ENCODE results near the gene GLMP. TPM values are rescaled to one million over a fixed set of nuclear protein-coding genes. Genes with fewer than 3 reads are reported as not detected.

GLMP gene
- total RNA-seq, 2 donors from 2014 or later, result 16.5 to 24.4 TPM

- Histone ChIP-seq H3K36me3 (replicated peaks in 1 of 2; ENCODE audit: insufficient read depth in 1 of 2, low read depth in 2 of 2) (peaks cover 0 to 11% of the 10 kb centered on the region in 2 donors), H3K27ac (peak overlapping the region in 1 of 4 donors; percentile 86), H3K4me3 (no peak overlapping the region), H3K27me3 (no peaks in the 10 kb centered on the region), H3K9me3 (no peaks in the 10 kb centered on the region), H3K4me1 (peaks cover 25% of the 10 kb centered on the region)
- ATAC-seq, result no peak
- WGBS, 2 donors, result 20 to 28% methylated on average over 3 to 8 of the region's 8 CpGs
- peak in 1 of 4 donors; percentile 11 for DNase-seq
- no peak for TF ChIP-seq POLR2A (IDR thresholded peaks at IDR 0.05)
- no peak for TF ChIP-seq CTCF (IDR thresholded peaks at IDR 0.05)
- intact Hi-C loops (cut with DNase I), result no loop called here
Observed at GRCh38 chr1:156281281-156281680, 14.2 kb downstream of the GLMP start.

GRCh38 chr1:156279837-156280236 lies 15.6 kb downstream of the GLMP start:
- no peak for ATAC-seq

GRCh38 chr1:156276966-156277381 lies 18.5 kb downstream of the GLMP start:
- no peak for TF ChIP-seq POLR2A (IDR thresholded peaks at IDR 0.05)
- no peak for TF ChIP-seq CTCF (IDR thresholded peaks at IDR 0.05)
- peaks cover 0 to 32% of the 10 kb centered on the region in 2 donors for H3K36me3 ChIP-seq (replicated peaks in 1 of 2; ENCODE audit: insufficient read depth in 1 of 2, low read depth in 2 of 2)
- ATAC-seq (no peak), DNase-seq (peak in 1 of 4 donors; percentile 15)
- 64 to 86% methylated on average over 5 to 6 of the region's 6 CpGs for WGBS, 2 donors
- intact Hi-C loops (cut with DNase I), result no loop called here
- no peaks in the 10 kb centered on the region for H3K9me3 ChIP-seq
- H3K4me1 ChIP-seq, result peaks cover 12% of the 10 kb centered on the region
- H3K27ac ChIP-seq, result no peak overlapping the region
- H3K27me3 ChIP-seq, result no peaks in the 10 kb centered on the region
- no peak overlapping the region for H3K4me3 ChIP-seq

More at GRCh38 chr1:156279837-156280236, 15.6 kb downstream of the GLMP start:
- Histone ChIP-seq H3K9me3 (no peaks in the 10 kb centered on the region), H3K4me1 (peaks cover 25% of the 10 kb centered on the region), H3K36me3 (replicated peaks in 1 of 2; ENCODE audit: insufficient read depth in 1 of 2, low read depth in 2 of 2) (peaks cover 0 to 11% of the 10 kb centered on the region in 2 donors), H3K27ac (no peak overlapping the region), H3K27me3 (no peaks in the 10 kb centered on the region), H3K4me3 (no peak overlapping the region)
- no peak for TF ChIP-seq POLR2A (IDR thresholded peaks at IDR 0.05)
- TF ChIP-seq CTCF (IDR thresholded peaks at IDR 0.05), result no peak
- intact Hi-C loops (cut with DNase I), result no loop called here
- WGBS, 2 donors, result 90 to 97% methylated on average over 3 of the region's 3 CpGs
- DNase-seq, result no peak

- Histone ChIP-seq H3K27me3 (no peaks in the 10 kb centered on the region), H3K9me3 (no peaks in the 10 kb centered on the region), H3K27ac (no peak overlapping the region), H3K36me3 (replicated peaks in 1 of 2; ENCODE audit: insufficient read depth in 1 of 2, low read depth in 2 of 2) (peaks cover 0 to 36% of the 10 kb centered on the region in 2 donors), H3K4me1 (peaks cover 8% of the 10 kb centered on the region), H3K4me3 (no peak overlapping the region)
- ATAC-seq, result no peak
- DNase-seq, result no peak
- no peak for TF ChIP-seq CTCF (IDR thresholded peaks at IDR 0.05)
- TF ChIP-seq POLR2A (IDR thresholded peaks at IDR 0.05), result no peak
- intact Hi-C loops (cut with DNase I), result no loop called here
Observed at GRCh38 chr1:156276532-156276931, 18.9 kb downstream of the GLMP start.

GRCh38 chr1:156270314-156270713 lies 25.2 kb downstream of the GLMP start:
- Histone ChIP-seq H3K4me1 (no peaks in the 10 kb centered on the region), H3K27ac (no peak overlapping the region), H3K4me3 (no peak overlapping the region), H3K27me3 (no peaks in the 10 kb centered on the region), H3K36me3 (replicated peaks in 1 of 2; ENCODE audit: insufficient read depth in 1 of 2, low read depth in 2 of 2) (peaks cover 28 to 59% of the 10 kb centered on the region in 2 donors), H3K9me3 (no peaks in the 10 kb centered on the region)
- intact Hi-C loops (cut with DNase I), result no loop called here
- no peak for DNase-seq
- ATAC-seq, result no peak
- TF ChIP-seq POLR2A (IDR thresholded peaks at IDR 0.05) (no peak), CTCF (IDR thresholded peaks at IDR 0.05) (no peak)
- WGBS, 2 donors, result 91 to 97% methylated on average over 3 of the region's 3 CpGs
